Muscle of back (tissue), 11 donors: ENCODE measurements around the gene AP5Z1. TPM values are rescaled to one million over a fixed set of nuclear protein-coding genes. Genes with fewer than 3 reads are reported as not detected.

ENCODE experiments used
- DNase-seq, 3 donors: peaks; one replicate each; pipeline versions ENCODE4 v3.0.0 to v3.0.0-alpha.2; 2013
- polyA plus RNA-seq, 10 donors: library from polyadenylated mRNA; unstranded; fragments of 120-200 nt; gene quantifications; one replicate each; pipeline ENCODE4 v1.2.1, GENCODE V29; 2013; ENCODE audit not compliant: insufficient read length in 10 of 10

The AP5Z1 gene
- polyA plus RNA-seq, 10 donors = 9.1 to 23.4 (median 12.2) TPM

DNA sequence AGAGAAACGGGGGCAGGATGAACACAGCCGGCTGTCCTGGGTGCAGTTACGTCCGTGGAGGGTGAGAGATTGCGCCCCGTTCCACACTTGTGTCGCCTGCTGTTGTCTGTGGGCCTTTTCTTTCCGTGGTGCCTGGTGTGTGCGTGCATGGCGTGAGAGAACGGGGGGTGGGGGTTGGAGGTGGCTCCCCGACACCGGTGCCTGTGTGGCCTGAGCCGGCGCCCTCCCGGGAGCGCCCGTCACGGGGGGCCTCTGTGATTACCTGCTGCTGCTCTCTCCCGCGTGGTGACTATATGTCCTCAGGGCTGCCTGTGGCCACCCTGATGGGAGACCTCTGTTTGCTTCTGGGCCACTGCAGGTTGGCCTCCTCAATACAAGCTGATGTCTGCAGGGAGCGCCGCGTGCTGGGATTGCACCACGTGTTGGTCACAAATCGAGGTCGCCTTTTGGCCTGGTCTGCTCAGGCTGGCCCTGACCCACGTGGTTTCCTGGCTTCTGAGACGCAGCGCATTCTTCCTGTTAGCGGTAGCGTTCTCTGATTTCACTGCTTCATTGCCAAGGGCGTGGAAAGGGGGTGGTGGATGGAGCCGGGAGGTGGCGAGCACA, 10.9 kb upstream of the AP5Z1 start:
- no peak for DNase-seq

DNA sequence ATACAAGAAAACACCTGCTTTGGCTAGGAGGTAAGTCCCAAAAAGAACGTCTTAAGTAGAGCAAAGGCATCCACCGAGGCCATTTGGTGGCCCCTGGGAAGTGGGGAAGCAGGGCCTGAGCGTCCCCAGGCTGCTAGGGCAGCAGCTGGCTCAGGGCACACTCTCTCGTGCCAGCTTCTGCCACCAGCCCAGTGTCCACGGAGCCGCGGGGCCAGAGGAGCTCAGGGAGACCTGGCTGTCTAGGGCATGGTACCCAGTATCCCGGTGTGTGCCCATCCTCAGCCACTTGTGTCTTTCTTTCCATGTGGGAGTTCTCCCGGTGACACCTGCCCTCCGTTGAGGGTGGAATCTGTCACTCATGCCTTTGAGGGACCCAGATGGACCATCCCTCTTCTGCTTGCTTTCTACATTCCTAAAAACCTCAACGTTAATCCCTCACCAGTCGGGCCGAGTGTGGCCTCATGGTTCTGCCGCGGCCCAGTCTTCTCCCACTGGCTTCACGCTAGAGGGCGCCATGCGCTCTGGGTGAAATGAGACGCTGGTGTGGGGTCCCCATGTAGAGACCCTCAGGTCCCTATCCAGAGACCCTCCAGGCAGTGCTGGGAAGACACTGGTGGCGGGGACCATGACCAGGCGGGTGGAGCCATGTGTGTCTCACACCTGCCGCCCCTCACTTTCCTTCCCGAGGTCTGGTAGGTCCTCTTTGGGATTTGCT, 9.5 kb upstream of the AP5Z1 start:
- no peak for DNase-seq

DNA sequence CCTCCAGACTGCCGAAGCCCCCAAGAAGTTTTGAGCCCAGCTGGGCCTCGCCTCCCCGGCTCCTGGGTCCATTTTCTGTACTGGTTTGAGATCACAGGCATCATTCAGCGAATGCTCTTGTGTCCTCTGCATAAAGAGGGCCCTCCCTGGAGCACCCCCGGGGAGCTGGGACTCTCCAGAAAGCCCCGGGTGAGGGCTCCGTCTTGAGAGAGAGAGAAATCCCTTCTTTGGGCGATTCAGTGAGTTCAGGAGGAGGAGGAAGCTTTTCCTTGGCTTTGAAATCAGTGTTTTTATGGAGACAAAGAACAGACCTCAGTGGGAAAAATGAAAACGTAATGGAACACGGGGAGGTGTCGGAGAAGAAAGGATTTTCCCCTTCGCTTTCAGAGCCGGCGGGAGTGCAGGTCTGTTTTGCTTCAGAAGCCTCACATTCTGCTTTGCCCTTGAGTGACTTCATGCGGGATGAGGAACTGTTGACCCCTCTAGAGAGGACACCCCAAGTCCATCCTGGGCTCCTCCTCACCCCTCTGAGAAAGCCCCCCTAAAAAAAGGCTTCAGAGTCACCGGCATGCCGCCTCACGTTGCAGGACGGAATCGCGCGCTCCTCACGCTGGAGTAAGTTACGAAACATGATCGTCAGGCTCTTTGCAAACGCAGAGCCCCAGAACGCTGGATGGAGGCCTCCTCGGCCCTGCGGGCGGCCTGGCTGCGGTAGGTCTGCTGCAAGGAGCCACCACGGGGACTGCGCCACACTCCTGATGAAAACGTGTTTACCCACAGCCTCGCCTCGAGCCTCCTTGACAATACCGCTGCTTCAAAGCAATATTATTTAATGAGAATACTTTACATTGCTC, 8.5 kb upstream of the AP5Z1 start:
- DNase-seq = no peak

DNA sequence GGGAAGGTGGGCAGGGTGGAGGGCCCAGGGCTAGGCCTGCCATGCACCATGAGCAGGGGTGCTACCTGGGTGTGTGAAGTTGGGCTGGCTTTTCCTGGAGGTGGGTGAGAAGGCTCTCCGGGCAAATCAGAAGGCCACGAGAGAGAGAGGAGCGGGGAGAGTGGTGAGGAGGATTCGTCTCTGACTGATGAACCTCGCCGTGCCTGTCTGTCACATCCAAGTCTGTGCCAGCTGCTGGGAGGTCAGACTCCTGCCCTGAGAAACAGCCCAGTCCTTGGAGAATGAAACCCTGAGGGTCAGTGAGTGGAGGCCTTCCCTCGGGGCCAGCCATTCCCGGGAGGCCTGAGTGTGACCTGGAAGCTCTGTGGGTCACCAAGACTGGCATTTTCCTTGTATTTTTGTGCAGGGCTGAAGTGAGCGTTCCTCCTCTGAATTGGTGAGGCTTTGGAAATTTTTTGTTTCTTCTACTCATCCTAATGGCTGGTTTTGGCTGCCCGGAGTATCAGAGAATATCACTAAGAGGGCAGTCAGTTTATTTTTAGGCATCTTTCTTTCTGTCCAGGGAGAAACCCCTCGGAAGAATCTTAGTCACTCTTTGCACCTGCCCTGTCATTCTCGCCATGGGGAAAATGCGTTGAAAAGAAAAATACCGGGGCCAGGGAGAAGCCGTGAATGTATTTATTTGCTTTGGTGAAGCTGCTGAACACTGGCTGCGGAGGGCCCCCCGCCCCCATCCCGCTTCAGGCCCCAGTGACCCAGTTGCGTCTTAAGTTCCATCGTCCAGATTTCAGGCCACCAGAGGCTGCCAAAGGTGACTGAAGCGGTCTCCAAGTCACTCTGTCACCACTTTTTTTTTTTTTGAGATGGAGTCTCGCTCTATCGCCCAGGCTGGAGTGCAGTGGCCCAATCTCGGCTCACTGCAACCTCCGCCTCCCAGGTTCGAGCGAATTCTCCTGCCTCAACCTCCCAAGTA, 6.5 kb upstream of the AP5Z1 start:
- DNase-seq = no peak

DNA sequence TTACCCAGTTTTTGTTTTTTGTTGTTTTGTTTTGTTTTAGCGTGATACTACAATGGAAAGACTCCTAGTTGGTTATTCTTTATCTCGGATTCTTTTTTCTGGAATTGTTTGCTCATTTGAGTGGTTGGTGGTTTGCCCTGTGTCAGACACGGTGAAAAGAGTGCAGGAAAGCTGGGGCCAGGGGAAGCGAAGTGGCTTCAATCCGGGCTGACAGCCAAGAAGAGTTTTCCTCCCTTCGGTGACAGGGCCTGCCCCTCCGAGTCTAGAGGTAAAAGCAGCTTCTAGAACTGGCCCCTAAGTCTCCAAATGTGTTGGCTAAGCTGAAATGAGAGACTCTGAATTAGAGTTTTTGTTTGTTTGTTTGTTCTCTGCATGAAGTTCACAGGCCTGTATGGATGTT, 5.7 kb upstream of the AP5Z1 start:
- no peak for DNase-seq

DNA sequence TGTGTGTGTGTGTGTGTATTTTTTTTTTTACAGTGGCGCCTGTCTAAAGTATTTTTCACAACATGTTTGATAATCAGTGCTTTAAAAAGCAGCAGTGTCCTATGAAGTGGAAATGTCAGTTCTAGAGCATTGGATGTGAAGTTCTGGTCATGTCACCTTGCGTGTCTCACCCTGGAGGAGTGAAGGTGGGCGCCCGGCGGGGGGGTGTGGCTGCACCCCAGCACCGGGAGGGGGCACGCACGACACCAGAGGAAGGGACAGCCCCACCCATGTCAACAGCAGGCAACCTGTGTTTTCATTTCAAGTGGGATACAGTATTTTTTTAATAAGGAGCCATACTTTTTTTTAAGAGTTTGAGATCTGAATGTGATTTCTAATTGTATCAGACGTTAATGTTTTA, 4.5 kb upstream of the AP5Z1 start:
- no peak for DNase-seq

DNA sequence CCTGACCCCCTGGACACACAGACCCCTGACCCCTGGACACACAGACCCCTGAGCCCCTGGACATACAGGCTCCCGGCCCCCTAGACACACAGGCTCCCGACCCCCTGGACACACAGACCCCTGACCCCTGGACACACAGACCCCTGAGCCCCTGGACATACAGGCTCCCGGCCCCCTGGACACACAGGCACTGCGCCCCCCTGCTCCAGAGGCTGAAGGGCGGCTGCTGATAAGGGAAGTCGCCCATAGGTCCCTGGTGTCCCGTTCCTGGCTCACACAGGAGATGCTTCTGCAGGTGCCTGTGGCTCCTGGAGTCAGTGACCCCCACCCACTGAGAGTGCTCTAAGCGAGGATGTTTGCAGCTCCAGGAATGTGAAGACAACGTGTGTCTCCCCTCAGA, 3.7 kb upstream of the AP5Z1 start:
- DNase-seq = no peak

DNA sequence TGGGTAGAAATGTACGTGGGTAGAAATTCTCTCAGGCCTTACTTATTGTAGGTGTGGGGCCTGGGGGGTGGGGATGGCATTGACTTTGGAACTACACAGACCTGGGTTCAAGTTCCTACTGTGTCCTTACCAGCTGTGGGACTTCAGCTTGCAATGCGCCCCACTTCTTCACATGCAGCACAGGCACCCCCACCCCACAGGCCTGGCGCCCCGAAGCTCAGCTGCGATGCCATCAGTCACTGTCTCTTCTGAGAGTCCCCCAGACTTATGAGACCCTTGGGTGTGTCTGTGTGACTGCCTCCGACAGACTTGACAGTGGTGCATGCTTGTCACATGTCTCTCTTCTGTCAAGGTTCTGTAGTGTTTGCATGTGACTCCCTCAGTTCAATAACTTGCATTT, 3.1 kb upstream of the AP5Z1 start:
- DNase-seq = no peak

DNA sequence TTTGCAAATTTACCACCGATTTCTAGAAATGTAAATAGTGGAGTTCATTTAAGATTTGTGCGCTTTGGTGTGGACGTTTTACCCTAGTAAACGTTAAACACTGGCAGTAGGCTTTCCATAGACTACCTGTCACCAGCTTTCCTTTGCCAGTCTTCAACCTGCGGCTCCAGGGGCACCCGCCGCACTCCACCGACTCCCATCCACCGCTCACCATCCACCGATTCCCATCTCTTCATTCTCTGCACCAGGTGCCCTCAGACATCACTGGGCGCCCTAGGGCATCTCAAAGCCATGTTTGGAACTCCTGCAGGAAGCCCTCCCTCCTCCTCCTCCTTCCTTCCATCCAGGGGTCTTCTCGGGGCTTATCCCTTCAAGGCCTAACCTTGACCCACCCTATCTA, 1.4 kb upstream of the AP5Z1 start:
- no peak for DNase-seq

DNA sequence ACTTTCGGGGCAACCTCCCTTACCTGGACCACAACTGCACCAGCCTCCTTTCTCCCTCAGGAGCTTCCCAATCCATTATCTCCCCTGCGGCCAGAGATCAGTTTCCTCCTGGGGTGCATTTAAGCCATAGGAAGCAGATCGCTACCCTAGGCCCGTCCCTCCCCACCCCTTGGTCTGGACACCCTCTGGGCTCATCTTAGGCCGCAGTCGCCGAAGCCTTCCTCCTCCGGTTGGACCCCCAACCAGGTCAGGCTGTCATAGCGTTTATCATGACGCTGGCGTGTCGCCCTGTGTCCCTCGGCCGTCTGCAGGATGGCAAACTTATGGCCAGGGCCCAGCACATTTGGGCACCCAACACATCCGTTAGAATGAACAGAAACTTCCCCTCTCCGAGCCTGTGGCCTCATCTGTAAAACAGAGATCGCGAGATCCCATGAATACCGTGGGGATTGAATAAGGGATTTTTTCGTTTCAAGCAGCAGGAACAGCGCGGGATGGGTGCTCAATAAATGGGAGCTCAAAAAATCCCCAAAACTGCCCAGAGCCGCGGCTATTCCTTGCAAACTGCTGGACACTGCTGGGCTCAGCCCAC, 669 bp upstream of the AP5Z1 start:
- DNase-seq = peak in 1 of 3 donors; percentile 69

DNA sequence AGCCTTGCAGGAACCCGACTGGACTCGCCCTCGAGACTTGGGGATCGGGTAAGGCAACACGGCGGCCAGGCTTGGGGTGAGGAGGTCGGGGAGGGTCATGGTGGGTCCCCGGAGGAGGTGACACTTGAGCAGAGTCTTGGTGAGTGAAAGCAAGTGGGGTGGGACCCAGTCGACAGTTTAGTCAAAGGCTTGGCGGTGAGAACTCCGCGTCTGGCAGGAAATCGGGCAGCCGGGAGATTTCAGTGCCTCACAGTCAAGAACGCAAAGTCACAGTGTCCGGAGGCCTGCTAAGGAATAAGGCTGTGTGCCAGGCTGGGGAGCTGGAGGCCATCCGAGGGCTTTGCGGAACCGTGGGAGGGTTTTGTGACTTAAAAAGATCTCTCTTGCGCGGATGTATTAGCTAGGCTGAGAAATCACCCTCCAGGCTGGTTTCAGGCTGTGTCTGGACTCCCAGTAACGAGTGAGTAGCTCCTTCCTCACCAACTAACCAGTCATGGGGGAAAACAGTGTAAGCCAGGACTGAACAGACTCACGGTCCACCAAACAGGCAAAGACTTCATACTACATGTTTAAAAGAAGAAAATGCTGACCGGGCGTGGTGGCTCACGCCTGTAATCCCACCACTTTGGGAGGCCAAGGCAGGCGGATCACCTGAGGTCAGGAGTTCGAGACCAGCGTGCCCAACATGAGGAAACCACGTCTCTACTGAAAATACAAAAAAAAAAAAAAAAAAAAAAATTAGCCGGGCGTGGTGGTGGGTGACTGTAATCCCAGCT, 613 bp downstream of the AP5Z1 start:
- DNase-seq = no peak

DNA sequence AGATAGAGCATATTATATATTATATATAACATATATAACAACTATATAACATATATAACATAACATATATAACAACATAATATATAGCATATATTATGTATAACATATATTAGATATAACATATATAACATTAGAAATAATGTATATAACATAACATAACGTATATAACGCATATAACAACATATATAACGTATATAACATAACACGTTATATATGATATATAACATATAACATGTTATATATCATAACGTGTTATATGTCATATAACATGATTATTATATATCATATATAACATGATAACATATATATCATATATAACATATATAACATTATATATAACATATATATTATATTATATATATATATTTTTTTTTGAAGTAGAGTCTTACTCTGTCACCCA, 3.7 kb downstream of the AP5Z1 start:
- DNase-seq = no peak

DNA sequence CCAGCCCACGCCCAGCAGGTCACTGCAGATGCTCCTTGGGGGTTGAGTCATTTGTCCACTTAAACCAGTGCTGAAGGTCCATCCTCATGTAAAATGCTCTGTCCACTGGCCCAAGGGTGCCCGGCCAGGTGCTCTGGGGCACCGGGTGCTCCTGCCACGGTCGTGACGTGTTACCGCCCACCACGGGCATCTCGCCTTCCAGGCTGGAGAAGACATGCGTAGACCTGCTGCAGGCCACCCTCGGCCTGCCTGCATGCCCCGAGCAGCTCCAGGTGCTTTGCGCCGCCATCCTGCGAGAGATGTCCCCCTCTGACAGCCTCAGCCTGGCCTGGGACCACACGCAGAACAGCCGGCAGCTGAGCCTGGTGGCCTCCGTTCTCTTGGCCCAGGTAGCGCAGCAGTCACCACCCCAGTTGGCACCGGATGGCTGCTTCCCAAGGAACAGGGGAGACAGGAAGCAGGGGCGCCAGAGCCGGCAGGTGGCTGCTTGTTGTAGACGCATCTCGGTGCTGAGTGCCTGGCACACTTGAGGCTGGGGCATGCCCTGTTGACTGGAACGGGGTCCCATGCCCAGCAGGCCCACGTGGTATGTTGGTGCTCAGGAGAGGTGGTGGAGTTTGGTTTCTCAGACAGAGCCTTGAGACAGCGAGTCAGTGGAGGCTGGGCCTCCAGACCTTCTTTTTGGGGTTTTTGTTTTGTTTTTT, 6.1 kb downstream of the AP5Z1 start:
- DNase-seq = no peak

DNA sequence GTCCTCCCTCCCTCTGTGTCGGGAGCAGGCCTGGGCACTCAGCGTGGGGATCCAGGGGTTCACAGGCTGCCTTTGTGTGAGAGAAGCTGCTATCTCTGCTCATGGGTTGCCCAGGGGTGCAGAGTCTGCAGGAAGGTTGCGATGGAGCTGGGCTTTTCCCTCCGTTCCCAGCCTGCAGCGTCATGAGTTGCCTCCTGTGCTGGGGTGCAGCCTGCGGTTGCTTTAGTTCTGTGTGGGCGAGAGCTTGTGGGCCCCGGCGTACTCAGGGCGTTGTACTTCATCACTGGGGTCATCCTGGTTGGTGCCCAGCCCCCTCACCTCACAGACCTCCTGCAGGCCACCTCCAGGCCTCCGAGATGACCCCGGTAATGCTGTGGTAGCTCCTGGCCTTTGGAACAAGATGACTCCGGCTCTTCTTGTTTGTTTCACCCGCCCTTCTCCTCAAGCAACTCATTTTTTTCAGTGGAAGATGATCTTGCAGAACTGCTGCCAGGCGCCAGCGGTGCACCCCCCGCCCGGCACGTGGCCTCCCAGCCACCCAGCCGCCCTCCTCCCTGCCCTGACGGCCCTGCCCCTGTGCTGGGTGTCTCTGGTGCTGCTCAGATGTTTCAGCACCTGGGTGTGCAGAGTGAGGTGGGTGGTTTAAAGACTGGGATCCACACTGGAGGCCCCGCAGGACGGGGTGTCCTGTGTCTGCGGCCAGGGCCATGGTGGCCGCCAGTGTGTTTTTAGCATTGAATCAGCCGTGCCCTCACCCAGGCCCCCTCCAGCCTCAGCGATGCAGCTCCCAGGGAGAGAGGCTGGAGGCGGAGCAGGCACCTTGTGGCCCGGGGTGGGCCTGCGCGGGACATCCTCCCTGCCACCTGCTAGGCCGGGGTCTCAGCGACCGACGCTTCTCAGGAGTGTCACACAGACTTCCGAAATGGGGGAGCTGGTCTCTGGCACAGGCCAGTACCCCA, 7.2 kb downstream of the AP5Z1 start:
- DNase-seq = no peak

DNA sequence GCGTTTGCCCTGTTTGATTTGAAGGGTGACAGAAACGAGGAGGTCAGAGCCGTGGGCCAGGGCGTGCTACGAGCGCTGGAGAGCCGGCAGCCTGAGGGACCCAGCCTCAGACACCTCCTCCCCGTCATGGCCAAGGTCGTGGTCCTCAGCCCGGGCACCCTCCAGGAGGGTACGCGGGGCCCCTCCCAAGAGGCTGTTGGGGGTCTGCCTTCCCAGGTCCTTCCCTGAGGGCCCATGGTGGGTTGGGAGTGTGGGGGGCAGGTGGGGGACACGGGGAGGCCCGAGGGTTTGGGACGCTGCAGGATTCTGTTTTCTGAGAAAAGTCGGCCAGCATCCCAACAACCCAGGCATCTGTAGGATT, 7.8 kb downstream of the AP5Z1 start:
- DNase-seq = no peak

DNA sequence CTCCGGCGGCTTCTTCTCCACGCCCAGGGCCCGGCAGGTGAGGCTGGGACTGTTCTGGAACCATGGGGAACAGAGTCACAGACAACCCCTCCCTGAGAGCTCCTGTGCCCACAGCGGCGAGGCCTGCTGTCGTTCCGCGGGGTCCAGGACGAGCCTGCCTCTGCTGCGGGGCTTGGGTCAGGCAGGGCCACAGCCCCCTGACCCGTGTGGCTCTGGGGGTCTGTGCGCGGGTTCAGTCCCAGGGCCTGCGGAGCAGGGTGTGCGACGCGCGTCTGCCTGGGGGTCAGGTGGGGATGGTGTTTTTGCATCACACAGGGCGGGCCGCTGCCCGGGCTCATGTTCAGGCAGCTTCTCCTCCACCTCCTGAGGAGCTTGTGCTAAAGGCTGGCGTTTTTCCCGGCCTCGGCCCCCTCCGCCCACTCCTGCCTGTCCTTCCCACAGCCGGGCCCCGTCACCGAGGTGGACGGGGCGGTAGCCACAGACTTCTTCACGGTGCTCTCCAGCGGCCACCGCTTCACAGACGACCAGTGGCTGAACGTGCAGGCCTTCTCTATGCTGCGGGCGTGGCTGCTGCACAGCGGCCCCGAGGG, 8.4 kb downstream of the AP5Z1 start:
- DNase-seq = no peak

DNA sequence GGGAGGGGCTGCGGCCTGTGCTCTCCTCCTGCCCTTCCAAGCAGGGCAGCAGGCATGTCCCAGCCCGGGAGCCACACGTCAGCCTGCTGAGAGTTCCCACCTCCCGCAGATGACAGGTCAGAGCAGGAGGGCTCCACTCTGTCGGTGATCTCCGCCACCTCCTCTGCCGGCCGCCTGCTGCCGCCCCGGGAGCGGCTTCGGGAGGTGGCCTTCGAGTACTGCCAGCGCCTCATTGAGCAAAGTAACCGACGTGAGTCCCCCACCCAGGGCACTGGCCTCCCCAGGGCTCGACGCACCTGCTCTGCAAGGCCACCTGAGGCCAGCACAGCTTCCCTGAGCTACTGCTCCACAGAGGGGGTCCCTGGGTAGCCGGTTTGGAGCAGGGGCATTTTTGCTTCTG, 9.4 kb downstream of the AP5Z1 start:
- DNase-seq = no peak

DNA sequence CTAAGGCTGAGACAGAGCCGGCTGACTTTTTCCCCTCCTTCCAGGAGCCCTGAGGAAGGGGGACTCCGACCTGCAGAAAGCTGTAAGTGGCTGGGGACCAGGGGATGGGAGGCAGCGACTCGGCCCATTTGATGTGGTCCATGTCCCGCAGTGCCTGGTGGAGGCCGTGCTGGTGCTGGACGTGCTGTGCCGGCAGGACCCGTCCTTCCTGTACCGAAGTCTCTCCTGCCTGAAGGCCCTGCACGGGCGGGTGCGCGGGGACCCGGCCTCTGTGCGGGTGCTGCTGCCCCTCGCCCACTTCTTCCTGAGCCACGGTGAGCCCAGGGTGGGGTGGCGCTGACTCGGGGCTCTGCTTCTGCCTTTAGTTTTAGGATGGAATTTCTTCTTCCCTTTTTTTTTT, 9.9 kb downstream of the AP5Z1 start:
- no peak for DNase-seq
